HL-60 (cell line): ENCODE results near the gene ZNF320.
"Not testable (repeated sequence)": the region's sequence is repeated elsewhere in the genome, so short reads cannot be mapped to it uniquely, and the experiment has no call there.

ENCODE experiments used
- DNase-seq, 2 experiments: peaks; one replicate each; pipeline ENCODE4 v3.0.0-alpha.2; 2010 to 2020; ENCODE audit warnings: low read depth in 1 of 2, low spot score in 1 of 2
- H3K27ac ChIP-seq: fragments of 250-450 bp; sonication (Bioruptor Pico); replicated peaks from 2 replicates; pipeline ENCODE4 v1.5.1; 2020; ENCODE audit warnings: mild to moderate bottlenecking, moderate library complexity
- H3K27me3 ChIP-seq: fragments of 250-450 bp; sonication (Bioruptor Pico); 2 replicates; pipeline ENCODE4 v1.5.1; 2021; ENCODE audit warnings: mild to moderate bottlenecking, moderate library complexity; ENCODE audit not compliant: insufficient read depth, poor library complexity, severe bottlenecking
- H3K4me3 ChIP-seq: replicated peaks from 2 replicates; pipeline ENCODE4 v1.5.1; 2011; ENCODE audit warnings: mild to moderate bottlenecking, control low read depth, low read length; ENCODE audit not compliant: insufficient read depth
- GABPA ChIP-seq: IDR thresholded peaks from 2 replicates; pipeline ENCODE4 v1.6.1; 2012; ENCODE audit warnings: low read depth
- POLR2AphosphoS5 ChIP-seq: IDR thresholded peaks from 2 replicates; pipeline ENCODE4 v1.6.1; 2012; ENCODE audit warnings: low read depth
- SPI1 ChIP-seq: IDR thresholded peaks from 2 replicates; pipeline ENCODE4 v1.6.1; 2012; ENCODE audit warnings: low read depth, mild to moderate bottlenecking, borderline replicate concordance
- TF ChIP-seq, protein P1 (sequence below): IDR thresholded peaks from 2 replicates; pipeline ENCODE4 v1.6.1; 2012; ENCODE audit warnings: low read depth; ENCODE audit not compliant: insufficient replicate concordance
- TF ChIP-seq, protein P2 (sequence below): IDR thresholded peaks from one replicate; pipeline ENCODE4 v1.5.1; 2011; ENCODE audit warnings: low read length, control low read depth, inconsistent platforms; ENCODE audit not compliant: insufficient read depth

The ZNF320 gene

DNA sequence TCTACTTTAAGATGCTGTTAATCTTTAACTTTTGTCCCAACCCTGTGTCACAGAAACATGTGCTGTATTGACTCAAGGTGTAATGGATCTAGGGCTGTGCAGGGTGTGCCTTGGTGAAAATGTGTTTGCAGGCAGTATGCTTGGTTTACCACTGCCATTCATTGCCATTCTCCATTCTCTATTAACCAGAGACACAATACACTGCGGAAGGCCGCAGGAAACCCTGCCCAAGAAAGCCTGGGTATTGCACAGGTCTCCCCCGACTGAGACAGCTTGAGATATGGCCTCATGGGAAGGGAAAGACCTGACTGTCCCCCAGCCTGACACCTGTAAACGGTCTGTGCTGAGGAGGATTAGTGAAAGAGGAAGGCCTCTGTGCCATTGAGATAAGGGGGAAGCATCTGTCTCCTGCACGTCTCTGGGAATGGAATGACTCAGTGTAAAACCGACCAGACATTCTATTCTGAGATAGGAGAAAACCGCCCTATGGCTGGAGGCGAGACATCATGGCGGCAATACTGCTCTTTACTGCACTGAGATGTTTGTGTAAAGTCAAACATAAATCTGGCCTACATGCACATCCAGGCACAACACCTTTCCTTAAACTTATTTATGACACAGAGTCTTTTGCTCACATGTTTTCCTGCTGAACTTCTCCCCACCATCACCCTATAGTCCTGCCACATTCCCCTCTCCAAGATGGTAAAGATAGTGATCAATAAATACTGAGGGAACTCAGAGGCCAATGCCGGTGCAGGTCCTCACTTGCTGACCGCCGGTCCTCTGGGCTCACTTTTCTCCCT, 38.9 kb upstream of the ZNF320 start:
- H3K27ac ChIP-seq: peak overlapping the region; percentile 32; the same call in 1 of the 2 replicates
- no peaks in the 10 kb centered on the region for H3K27me3 ChIP-seq
- TF ChIP-seq, protein P1, sequence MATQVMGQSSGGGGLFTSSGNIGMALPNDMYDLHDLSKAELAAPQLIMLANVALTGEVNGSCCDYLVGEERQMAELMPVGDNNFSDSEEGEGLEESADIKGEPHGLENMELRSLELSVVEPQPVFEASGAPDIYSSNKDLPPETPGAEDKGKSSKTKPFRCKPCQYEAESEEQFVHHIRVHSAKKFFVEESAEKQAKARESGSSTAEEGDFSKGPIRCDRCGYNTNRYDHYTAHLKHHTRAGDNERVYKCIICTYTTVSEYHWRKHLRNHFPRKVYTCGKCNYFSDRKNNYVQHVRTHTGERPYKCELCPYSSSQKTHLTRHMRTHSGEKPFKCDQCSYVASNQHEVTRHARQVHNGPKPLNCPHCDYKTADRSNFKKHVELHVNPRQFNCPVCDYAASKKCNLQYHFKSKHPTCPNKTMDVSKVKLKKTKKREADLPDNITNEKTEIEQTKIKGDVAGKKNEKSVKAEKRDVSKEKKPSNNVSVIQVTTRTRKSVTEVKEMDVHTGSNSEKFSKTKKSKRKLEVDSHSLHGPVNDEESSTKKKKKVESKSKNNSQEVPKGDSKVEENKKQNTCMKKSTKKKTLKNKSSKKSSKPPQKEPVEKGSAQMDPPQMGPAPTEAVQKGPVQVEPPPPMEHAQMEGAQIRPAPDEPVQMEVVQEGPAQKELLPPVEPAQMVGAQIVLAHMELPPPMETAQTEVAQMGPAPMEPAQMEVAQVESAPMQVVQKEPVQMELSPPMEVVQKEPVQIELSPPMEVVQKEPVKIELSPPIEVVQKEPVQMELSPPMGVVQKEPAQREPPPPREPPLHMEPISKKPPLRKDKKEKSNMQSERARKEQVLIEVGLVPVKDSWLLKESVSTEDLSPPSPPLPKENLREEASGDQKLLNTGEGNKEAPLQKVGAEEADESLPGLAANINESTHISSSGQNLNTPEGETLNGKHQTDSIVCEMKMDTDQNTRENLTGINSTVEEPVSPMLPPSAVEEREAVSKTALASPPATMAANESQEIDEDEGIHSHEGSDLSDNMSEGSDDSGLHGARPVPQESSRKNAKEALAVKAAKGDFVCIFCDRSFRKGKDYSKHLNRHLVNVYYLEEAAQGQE: no peak
- TF ChIP-seq, protein P2, sequence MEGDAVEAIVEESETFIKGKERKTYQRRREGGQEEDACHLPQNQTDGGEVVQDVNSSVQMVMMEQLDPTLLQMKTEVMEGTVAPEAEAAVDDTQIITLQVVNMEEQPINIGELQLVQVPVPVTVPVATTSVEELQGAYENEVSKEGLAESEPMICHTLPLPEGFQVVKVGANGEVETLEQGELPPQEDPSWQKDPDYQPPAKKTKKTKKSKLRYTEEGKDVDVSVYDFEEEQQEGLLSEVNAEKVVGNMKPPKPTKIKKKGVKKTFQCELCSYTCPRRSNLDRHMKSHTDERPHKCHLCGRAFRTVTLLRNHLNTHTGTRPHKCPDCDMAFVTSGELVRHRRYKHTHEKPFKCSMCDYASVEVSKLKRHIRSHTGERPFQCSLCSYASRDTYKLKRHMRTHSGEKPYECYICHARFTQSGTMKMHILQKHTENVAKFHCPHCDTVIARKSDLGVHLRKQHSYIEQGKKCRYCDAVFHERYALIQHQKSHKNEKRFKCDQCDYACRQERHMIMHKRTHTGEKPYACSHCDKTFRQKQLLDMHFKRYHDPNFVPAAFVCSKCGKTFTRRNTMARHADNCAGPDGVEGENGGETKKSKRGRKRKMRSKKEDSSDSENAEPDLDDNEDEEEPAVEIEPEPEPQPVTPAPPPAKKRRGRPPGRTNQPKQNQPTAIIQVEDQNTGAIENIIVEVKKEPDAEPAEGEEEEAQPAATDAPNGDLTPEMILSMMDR: no peak
- TF ChIP-seq GABPA (no peak), POLR2AphosphoS5 (peak; percentile 92), SPI1 (peak; percentile 77; the same call in 1 of the 2 replicates)
- H3K4me3 ChIP-seq: no peak overlapping the region
- peak in 1 of 2 experiments; percentile 57 for DNase-seq

DNA sequence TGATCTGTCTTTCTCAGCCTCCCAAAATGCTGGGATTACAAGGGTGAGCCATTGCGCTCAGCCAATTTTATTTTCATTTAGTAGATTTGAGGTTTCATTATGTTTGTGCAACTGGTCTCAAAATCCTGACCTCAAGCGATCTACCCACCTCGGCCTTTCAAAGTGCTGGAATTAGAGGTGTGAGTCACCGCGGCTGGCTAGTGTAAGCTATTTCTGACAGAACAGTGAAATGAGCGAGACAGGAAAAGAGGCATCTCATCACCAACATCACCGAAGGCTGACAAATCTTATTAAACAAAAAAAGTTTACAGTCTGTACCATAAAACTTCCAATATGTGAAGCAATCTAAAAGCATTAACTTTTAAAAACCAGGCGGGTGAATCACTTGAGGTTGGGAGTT, 38.0 kb upstream of the ZNF320 start:
- Histone ChIP-seq H3K27ac (no peak overlapping the region), H3K27me3 (no peaks in the 10 kb centered on the region), H3K4me3 (no peak overlapping the region)
- DNase-seq: no peak
- TF ChIP-seq POLR2AphosphoS5 (no peak), GABPA (no peak), SPI1 (no peak)
- TF ChIP-seq, protein P1: no peak
- TF ChIP-seq, protein P2: no peak

DNA sequence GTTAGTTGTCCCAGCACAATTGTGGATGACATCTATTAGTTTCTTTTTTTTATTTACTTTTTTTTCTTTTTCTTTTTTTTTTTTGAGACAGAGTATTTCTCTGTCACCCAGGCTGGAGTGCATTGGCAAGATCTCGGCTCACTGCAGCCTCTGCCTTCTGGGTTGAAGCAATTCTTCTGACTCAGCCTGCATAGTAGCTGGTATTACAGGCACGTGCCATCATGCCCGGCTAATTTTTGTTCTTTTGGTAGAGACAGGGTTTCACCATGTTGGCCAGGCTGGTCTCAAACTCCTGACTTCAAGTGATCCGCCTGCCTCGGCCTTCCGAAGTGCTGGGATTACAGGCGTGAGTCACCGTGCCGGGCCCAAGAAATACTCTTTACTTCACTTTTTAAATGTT, 27.2 kb upstream of the ZNF320 start:
- not testable (repeated sequence) for H3K4me3 ChIP-seq, H3K27me3 ChIP-seq, H3K27ac ChIP-seq
- peak in 1 of 2 experiments; percentile 20 for DNase-seq

DNA sequence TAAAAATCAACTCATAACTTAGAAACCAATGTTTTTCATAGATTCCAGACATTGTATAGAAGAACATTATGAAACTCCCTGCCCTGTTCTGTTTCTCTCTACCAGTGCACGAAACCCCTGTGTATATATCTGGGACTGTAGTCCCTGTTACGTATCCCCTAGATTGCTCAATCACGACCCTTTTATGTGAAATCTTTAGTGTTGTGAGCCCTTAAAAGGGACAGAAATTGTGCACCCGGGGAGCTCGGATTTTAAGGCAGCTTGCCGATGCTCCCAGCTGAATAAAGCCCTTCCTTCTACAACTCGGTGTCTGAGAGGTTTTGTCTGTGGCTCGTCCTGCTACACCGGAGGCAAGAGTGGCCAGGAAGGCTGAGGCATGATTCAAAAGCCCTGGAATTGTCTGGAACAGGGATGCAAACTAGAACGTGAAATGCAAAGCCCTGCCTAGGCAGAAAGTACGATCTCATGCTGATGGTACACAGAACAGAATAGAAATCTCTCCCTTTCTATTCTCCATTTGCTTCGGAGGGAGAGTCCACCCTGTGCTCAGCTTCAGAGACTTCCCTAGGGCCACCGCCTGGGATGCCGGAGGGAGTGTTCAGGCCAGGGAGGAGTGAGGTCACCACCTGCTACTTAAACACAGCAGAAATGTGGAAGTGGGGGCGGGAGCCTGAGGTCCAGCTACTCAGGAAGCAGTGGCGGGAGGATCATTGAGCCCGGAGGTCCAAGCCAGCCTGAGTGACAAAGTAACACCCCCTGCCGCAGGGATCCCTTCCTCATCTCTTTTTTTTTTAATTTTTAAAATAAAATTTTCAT, 26.6 kb upstream of the ZNF320 start:
- H3K4me3 ChIP-seq: peak overlapping the region; percentile 52
- DNase-seq: peak; percentile 61 to 78
- no peaks in the 10 kb centered on the region for H3K27me3 ChIP-seq
- TF ChIP-seq GABPA (no peak), POLR2AphosphoS5 (0 out of 2 replicates have a peak, but pooled peaks have one; percentile 30), SPI1 (peak; percentile 68)
- TF ChIP-seq, protein P2: no peak
- TF ChIP-seq, protein P1: no peak
- H3K27ac ChIP-seq: peak overlapping the region; percentile 96
